Measurements from ENCODE around the gene KCNQ1. TPM values are rescaled to one million over a fixed set of nuclear protein-coding genes. Genes with fewer than 3 reads are reported as not detected.

Gene KCNQ1
- total RNA-seq, 1 experiment from 2014 or later, result 2.3 TPM

- Histone ChIP-seq H2BK20ac (ENCODE audit: low read depth, low read length, poor library complexity, severe bottlenecking) (no peak overlapping the region), H3K79me1 (ENCODE audit: insufficient read depth, low read depth, low read length, poor library complexity, severe bottlenecking) (no peaks in the 10 kb centered on the region), H4K91ac (ENCODE audit: insufficient read length, low read depth, low read length) (no peak overlapping the region), H3K4ac (ENCODE audit: low read depth, low read length) (no peak overlapping the region), H3K4me2 (ENCODE audit: insufficient read depth, insufficient read length, low read length) (no peak overlapping the region), H3K56ac (ENCODE audit: insufficient read length, low read depth, low read length) (no peak overlapping the region), H2BK15ac (ENCODE audit: low read depth, low read length) (no peak overlapping the region), H3T11ph (ENCODE audit: low read length) (no peak overlapping the region), H2BK12ac (ENCODE audit: insufficient read length, low read depth, low read length) (no peak overlapping the region), H3K14ac (ENCODE audit: insufficient read depth, low read length) (no peak overlapping the region), H3K27me3 (ENCODE audit: insufficient read depth, low read length) (peaks cover 10% of the 10 kb centered on the region; the same call in 1 of the 2 replicates), H4K5ac (ENCODE audit: insufficient read length, low read depth, low read length) (no peak overlapping the region), H3K4me1 (ENCODE audit: insufficient read depth, low read length) (no peaks in the 10 kb centered on the region), H3K18ac (ENCODE audit: insufficient read length, low read depth, low read length) (no peak overlapping the region), H3K9me3 (ENCODE audit: control insufficient read depth, low read depth, low read length) (no peaks in the 10 kb centered on the region), H3K23me2 (ENCODE audit: insufficient read length, low read depth, low read length, poor library complexity, severe bottlenecking) (no peaks in the 10 kb centered on the region), H2BK5ac (ENCODE audit: insufficient read length, low read length) (no peak overlapping the region), H3K9ac (ENCODE audit: extremely low read depth, insufficient read length, low read length) (no peak overlapping the region), H3K79me2 (ENCODE audit: insufficient read depth, low read length) (no peaks in the 10 kb centered on the region), H2AFZ (ENCODE audit: low read length) (no peak overlapping the region), H4K8ac (replicated peaks; ENCODE audit: insufficient read length, low read depth, low read length) (no peak overlapping the region), H2BK120ac (ENCODE audit: low read depth, low read length, poor library complexity, severe bottlenecking) (no peak overlapping the region), H3K23ac (ENCODE audit: insufficient read length, low read depth, low read length) (no peak overlapping the region), H3K27ac (ENCODE audit: insufficient read length, low read depth, low read length) (no peak overlapping the region), H4K20me1 (ENCODE audit: control insufficient read depth, insufficient read depth, insufficient read length) (no peaks in the 10 kb centered on the region), H2AK5ac (ENCODE audit: insufficient read length, low read length) (no peak overlapping the region)
- peak; percentile 24 for DNase-seq
- Mint-ChIP-seq H3K36me3 (ENCODE audit: insufficient read depth in 1 of 3, low read depth in 3 of 3) (no peaks in the 10 kb centered on the region), H3K27ac (no peak overlapping the region), H3K4me1 (peaks cover 2 to 3% of the 10 kb centered on the region in 2 experiments; a peak in 1 of 4 replicates), H3K9me3 (no peaks in the 10 kb centered on the region), H3K4me3 (no peak overlapping the region), H3K27me3 (ENCODE audit: low read depth) (peaks cover 59% of the 10 kb centered on the region)
- no peak for TF ChIP-seq CTCF (conservative IDR thresholded peaks at IDR 0.05)
- WGBS (ENCODE audit: extremely low coverage, insufficient read length, low lambda C conversion rate), result no CpG with 5 or more reads among the region's 33 CpGs
These were observed 138.3 kb downstream of the KCNQ1 start for GRCh38 chr11:2582946-2583604.

All from H9 (cell line).